Transverse colon (tissue), 4 donors: ENCODE data around the gene PPP1R3G. TPM values are rescaled to one million over a fixed set of nuclear protein-coding genes. Genes with fewer than 3 reads are reported as not detected.

Source experiments
- DNase-seq: peaks from one replicate; pipeline ENCODE4 v3.0.0-alpha.2; 2019
- H3K27ac ChIP-seq, 4 donors: fragments of 200-600 bp; sonication (generic); 2 replicates each; pipeline ENCODE4 v1.5.1; 2016 to 2018; ENCODE audit warnings: inconsistent platforms in 4 of 4
- H3K27me3 ChIP-seq: fragments of 200-600 bp; sonication (generic); 2 replicates; pipeline ENCODE4 v1.5.1; 2017; ENCODE audit warnings: inconsistent platforms
- H3K36me3 ChIP-seq, 4 donors: fragments of 200-600 bp; sonication (generic); 2 replicates each; pipeline ENCODE4 v1.5.1; 2017 to 2019; ENCODE audit warnings: inconsistent platforms in 4 of 4
- H3K4me1 ChIP-seq, 4 donors: fragments of 200-600 bp; sonication (generic); 2 replicates each; pipeline ENCODE4 v1.5.1; 2017 to 2020; ENCODE audit warnings: inconsistent platforms in 4 of 4
- H3K4me3 ChIP-seq, 4 donors: fragments of 200-600 bp; sonication (generic); 1 replicate in 1 of 4; 2 replicates in 3 of 4; pipeline versions ENCODE4 v1.5.1 to v1.6.1; 2017 to 2019; ENCODE audit warnings: inconsistent platforms in 4 of 4
- H3K9me3 ChIP-seq, 2 donors: fragments of 200-600 bp; sonication (generic); 2 replicates each; pipeline ENCODE4 v1.5.1; 2017 to 2019; ENCODE audit warnings: inconsistent platforms in 2 of 2
- CTCF ChIP-seq, 5 experiments: fragments of 200-600 bp in 3 of 5; fragments of 450-650 bp in 2 of 5; sonication (generic) in 3 of 5; IDR thresholded peaks; 1 replicate in 2 of 5; 2 replicates in 3 of 5; pipeline ENCODE4 v1.5.1; 2016 to 2017; ENCODE audit warnings: antibody characterized with exemption in 5 of 5, inconsistent platforms in 3 of 5, mild to moderate bottlenecking in 2 of 5, moderate library complexity in 1 of 5
- EP300 ChIP-seq: sonication (generic); formaldehyde crosslinking; IDR thresholded peaks from one replicate; pipeline ENCODE4 v1.6.1; 2017; ENCODE audit warnings: antibody characterized with exemption, low read depth
- POLR2A ChIP-seq: fragments of 450-650 bp; IDR thresholded peaks from one replicate; pipeline ENCODE4 v1.6.1; 2016; ENCODE audit warnings: antibody characterized with exemption, mild to moderate bottlenecking, moderate library complexity
- POLR2AphosphoS5 ChIP-seq, 3 donors: sonication (generic); formaldehyde crosslinking; IDR thresholded peaks; one replicate each; pipeline ENCODE4 v1.6.1; 2016; ENCODE audit warnings: antibody characterized with exemption in 3 of 3
- WGBS, 2 donors: methylation state at CpG; one replicate each; pipeline ENCODE4 v1.1.5; 2018; ENCODE audit warnings: low coverage in 1 of 2; 5-methylcytosine and 5-hydroxymethylcytosine counted together
- in situ Hi-C, 4 donors: fragments of 200-750 bp; cut with MboI; loops; one replicate each; pipeline versions ENCODE4 v1.15.0 to v1.15.1; 2017; ENCODE audit warnings: low sequenced_read_pairs in 3 of 4, low pct_ligation_motif_present in 1 of 4, low pct_unique_long_range_greater_than_20kb in 1 of 4
- intact Hi-C: fragments of 100-400 bp; cut with DNase I; formaldehyde crosslinking; loops from one replicate; pipeline ENCODE4 v1.15.1; 2023; ENCODE audit warnings: low total_unique reads
- total RNA-seq, 4 donors: library from RNA; depleted of rRNA; stranded (reverse); fragments of >200 nt; gene quantifications; one replicate each; pipeline ENCODE4 v1.1.0, GENCODE V29; 2016

Gene PPP1R3G
- total RNA-seq, 4 donors from 2014 or later = 0.40 to 1.2 (median 0.95) TPM; not detected in 1

- Histone ChIP-seq H3K4me1 (no peaks in the 10 kb centered on the region), H3K27ac (no peak overlapping the region), H3K4me3 (no peak overlapping the region), H3K9me3 (no peaks in the 10 kb centered on the region), H3K36me3 (no peaks in the 10 kb centered on the region), H3K27me3 (no peaks in the 10 kb centered on the region)
- in situ Hi-C loops = no loop called here
- TF ChIP-seq EP300 = no peak
- TF ChIP-seq POLR2A = no peak
- TF ChIP-seq POLR2AphosphoS5 (IDR thresholded peaks at IDR 0.05) = no peak
- TF ChIP-seq CTCF (IDR thresholded peaks at IDR 0.05) = no peak
- 90 to 98% methylated on average over 2 to 7 of the region's 7 CpGs for WGBS, 2 donors
- DNase-seq = no peak
- intact Hi-C loops = no loop called here
Observed at GRCh38 chr6:5121956-5122355, 36.8 kb downstream of the PPP1R3G start.

DNA sequence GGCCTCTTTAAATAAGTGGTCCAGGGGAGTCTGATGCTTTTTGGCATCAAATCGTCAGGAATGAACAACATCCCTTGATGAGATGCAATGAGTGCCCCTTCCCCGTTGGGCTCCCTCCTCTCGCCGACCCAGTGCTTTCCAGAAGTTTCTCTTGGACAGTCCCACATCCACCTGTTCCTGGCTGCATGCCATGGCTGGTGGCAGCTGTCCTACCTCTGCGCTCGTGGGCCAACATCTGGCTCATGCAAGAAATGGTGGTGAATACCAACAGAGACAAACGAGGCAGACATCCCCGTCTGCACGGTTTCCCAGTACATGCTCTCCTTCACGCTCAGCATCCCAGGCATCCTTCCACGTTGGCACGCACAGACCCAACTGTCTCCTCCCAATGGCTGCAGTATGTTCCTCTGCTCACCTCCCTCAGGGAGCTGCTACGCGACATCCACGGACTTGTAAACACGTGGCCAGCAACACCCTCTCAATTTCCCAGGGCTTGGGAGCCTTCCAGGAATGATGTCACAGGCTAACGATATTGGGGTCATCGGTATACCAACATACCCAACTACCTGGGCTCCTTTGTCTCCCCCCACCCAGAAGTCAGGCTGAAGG is 37.5 kb downstream of the PPP1R3G start:
- H3K27me3 ChIP-seq = no peaks in the 10 kb centered on the region
- no peak overlapping the region for H3K27ac ChIP-seq
- in situ Hi-C loops (no loop called here), intact Hi-C loops (no loop called here)
- DNase-seq = no peak
- TF ChIP-seq POLR2AphosphoS5 (IDR thresholded peaks at IDR 0.05) (no peak), EP300 (no peak), CTCF (IDR thresholded peaks at IDR 0.05) (no peak), POLR2A (no peak)
- H3K4me1 ChIP-seq = no peaks in the 10 kb centered on the region
- no peak overlapping the region for H3K4me3 ChIP-seq
- no peaks in the 10 kb centered on the region for H3K36me3 ChIP-seq
- H3K9me3 ChIP-seq = no peaks in the 10 kb centered on the region
- WGBS, 2 donors = 97% methylated on average over 18 of the region's 18 CpGs; no CpG with 5 or more reads in 1 of the 2 donors

GRCh38 chr6:5123296-5124143 is 38.4 kb downstream of the PPP1R3G start:
- TF ChIP-seq CTCF (IDR thresholded peaks at IDR 0.05) (no peak), POLR2A (no peak), POLR2AphosphoS5 (IDR thresholded peaks at IDR 0.05) (no peak), EP300 (no peak)
- Histone ChIP-seq H3K36me3 (no peaks in the 10 kb centered on the region), H3K4me1 (no peaks in the 10 kb centered on the region), H3K27ac (no peak overlapping the region), H3K9me3 (no peaks in the 10 kb centered on the region), H3K4me3 (no peak overlapping the region), H3K27me3 (no peaks in the 10 kb centered on the region)
- in situ Hi-C loops (no loop called here), intact Hi-C loops (no loop called here)
- 91% methylated on average over 20 of the region's 20 CpGs; no CpG with 5 or more reads in 1 of the 2 donors for WGBS, 2 donors
- no peak for DNase-seq

DNA sequence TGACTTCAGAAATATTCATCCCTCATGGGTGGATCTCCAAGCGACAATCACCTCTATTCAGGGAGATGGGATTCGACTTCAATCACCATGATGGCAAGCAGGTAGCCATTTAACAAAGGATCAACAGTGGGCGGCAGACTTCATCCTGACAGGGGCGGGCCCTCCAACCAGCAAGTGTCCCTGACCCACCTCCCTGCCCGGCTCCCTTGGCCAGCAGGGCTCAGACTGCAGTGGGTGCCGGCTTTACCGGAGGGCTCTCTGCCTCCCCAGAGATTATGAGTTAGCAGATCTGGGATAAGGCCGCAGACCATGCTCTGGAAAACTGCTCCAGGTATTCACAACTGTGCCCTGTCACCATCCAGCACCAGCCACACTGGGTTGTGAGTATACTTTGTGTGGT is 39.4 kb downstream of the PPP1R3G start:
- Histone ChIP-seq H3K9me3 (no peaks in the 10 kb centered on the region), H3K36me3 (no peaks in the 10 kb centered on the region), H3K4me1 (no peaks in the 10 kb centered on the region), H3K4me3 (no peak overlapping the region), H3K27me3 (no peaks in the 10 kb centered on the region), H3K27ac (no peak overlapping the region)
- in situ Hi-C loops = no loop called here
- WGBS, 2 donors = 91 to 100% methylated on average over 1 to 8 of the region's 8 CpGs
- DNase-seq = no peak
- intact Hi-C loops = no loop called here
- TF ChIP-seq POLR2A (no peak), POLR2AphosphoS5 (IDR thresholded peaks at IDR 0.05) (no peak), EP300 (no peak), CTCF (IDR thresholded peaks at IDR 0.05) (no peak)
